Neural progenitor cell (in vitro differentiated cells): ENCODE measurements around the gene NRF1.

Source experiments
- CTCF ChIP-seq: fragments of 200-600 bp; sonication (generic); IDR thresholded peaks from 2 replicates; pipeline ENCODE4 v1.5.1; 2017; ENCODE audit warnings: antibody characterized with exemption, mild to moderate bottlenecking
- EZH2 ChIP-seq: fragments of 200-600 bp; sonication (generic); IDR thresholded peaks from 2 replicates; pipeline ENCODE4 v1.6.1; 2017; ENCODE audit warnings: antibody characterized with exemption, mild to moderate bottlenecking, moderate library complexity
- EZH2phosphoT487 ChIP-seq: fragments of 200-600 bp; sonication (generic); IDR thresholded peaks from 2 replicates; pipeline ENCODE4 v1.6.1; 2017; ENCODE audit warnings: antibody characterized with exemption

- TF ChIP-seq CTCF (no peak), EZH2 (no peak), EZH2phosphoT487 (no peak)
Observed at GRCh38 chr7:129616530-129616929, 5.0 kb downstream of the NRF1 start.
